ENCODE measurements around the gene ABCA1.
A peak's percentile ranks its signal among the peaks of the same experiment; 100 is the strongest.
"Not testable (repeated sequence)": the region's sequence is repeated elsewhere in the genome, so short reads cannot be mapped to it uniquely, and the experiment has no call there.

The ABCA1 gene

GRCh38 chr9:104868687-104869404 lies 59.1 kb downstream of the ABCA1 start:
- no peak for DNase-seq (ENCODE audit: low spot score)

GRCh38 chr9:104868303-104868686 lies 59.7 kb downstream of the ABCA1 start:
- DNase-seq (ENCODE audit: low spot score): no peak

DNA sequence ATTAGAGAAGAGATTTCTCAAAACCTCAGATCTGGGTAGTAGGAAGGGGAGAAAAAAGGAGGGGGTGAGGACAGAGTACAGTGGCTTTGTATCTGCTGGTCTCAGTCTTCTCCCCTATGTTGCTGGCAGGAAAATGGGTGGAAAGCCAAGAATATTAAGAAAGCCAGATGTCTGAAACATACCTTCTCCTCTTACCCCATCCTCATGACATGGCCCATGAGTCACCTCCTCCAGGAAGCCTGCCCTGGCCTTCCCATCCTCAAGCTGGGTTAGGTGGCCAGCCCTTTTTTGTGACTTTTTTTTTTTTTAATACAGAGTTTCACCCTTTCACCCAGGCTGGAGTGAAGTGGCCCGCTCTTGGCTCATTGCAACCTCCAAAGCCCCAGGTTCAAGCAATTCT lies 61.8 kb downstream of the ABCA1 start:
- DNase-seq (ENCODE audit: low spot score): no peak

DNA sequence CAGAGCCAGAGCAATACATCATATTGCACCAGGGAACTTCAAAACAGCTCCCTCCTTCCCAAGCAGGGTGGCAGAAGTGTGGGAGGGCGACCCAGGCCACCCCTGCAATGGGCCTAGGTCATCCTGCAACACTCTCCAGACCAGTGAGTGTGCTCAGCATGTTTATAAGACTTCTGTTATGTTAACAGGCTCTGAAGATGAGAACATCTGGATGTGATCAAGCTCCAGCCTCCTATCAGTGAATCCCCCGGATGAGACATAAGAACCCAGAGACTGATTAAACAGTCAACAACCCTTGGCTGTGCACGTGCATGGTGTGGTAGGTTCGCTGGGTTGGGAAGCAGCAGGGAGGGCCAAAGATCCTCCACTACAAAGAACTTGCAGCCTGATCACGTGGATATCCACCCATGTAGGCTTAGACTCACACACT lies 63.3 kb downstream of the ABCA1 start:
- DNase-seq (ENCODE audit: low spot score): no peak

DNA sequence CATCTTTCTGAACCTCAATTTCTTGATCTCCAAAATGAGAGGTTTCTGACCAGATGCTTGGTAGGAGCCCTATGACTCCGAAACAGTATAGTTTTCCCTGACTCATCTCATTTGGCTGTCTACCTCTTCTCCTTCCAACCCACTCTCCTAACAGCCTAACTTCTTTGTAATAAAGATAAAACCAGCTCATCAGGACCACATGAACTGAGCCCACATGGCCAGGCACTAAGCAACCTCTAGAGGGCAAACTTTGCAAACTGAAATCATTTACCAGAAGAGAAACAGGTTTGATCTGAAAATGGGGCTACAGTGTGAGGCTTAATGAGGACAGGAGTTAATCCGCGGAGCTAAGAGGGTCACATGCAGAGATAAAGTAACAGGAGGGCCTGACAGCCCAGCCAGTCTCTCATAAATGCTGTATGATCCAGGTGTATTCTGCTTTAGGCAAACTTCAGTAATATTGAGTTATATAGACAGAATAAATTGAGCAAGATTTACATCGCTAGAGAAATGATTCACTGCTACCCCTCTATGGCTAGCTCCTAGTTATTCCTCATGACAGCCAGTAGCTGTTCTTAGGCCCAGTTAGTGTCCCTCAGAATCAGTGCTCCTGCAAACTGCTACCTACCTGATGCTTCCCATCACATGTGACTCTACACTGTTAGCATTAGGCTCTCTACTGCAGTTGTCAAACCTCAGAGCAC lies 64.6 kb downstream of the ABCA1 start:
- DNase-seq (ENCODE audit: low spot score): peak; percentile 45

- no peak for DNase-seq (ENCODE audit: low spot score)
These were observed 66.6 kb downstream of the ABCA1 start for GRCh38 chr9:104861397-104861796.

DNA sequence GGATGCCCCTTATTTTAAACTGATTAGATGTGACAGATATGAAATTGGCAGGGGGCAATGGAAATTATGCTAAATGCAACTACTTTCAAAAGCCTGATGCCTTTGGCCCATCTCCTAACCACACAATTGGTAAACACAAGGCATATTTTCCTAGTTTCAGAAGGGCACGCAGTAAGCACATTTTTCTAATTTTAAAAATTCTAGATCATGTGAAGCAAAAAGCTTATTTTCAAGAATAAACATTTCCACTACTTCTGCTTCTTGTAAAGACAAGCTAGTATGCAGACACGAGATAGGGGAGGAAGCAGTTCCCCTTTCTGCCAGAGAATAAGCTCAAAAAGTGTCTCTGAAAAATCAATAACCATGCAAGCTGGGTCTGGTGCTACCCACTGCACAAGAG lies 67.7 kb downstream of the ABCA1 start:
- no peak for DNase-seq (ENCODE audit: low spot score)

GRCh38 chr9:104858846-104859245 lies 69.1 kb downstream of the ABCA1 start:
- DNase-seq (ENCODE audit: low spot score): no peak

- no peak for DNase-seq (ENCODE audit: low spot score)
These were observed 69.7 kb downstream of the ABCA1 start for GRCh38 chr9:104858271-104858670.

DNA sequence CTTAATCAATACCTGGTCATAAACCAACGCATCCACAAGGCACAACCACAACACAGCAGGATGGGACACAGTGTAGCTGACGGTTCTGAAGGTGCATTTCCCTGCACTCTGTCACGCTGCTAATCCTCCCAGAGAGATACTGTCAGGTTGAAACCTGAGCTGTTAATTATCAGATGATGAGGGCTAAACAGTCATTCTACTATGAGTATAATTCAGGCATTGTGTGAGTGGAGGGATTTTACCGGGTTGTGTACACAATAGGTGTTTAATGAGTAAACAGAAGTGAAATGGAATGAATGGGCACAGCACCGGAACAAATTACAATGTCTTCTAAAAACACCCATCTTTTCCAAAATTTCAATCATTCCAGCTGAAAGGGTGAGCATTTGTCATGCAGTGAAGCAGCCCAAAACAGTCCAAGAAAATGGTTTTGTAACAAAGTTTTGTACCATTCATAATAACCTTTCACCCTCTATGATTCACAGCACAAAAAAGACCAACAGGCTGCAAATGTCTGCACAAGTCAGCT lies 71.5 kb downstream of the ABCA1 start:
- no peak for DNase-seq (ENCODE audit: low spot score)

DNA sequence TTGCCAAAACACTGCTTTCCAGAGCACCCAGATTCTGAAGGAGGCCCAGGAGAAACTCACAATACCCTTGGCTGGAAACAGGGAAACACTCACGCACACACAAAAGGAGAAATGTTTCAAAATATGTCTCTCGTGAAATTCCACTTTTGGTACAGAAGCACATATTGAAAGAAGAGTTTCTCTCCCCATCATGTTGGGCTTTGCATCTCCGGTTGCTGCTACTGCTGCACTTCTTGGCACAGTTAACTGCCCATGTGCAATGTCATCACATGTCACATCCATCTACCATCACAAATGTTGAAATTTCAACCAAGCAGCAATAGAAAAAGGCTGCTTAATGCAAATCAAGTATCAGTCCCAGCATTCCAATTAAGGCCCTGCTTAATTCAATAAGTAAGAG lies 72.1 kb downstream of the ABCA1 start:
- DNase-seq (ENCODE audit: low spot score): no peak

GRCh38 chr9:104855258-104855657 lies 72.7 kb downstream of the ABCA1 start:
- DNase-seq (ENCODE audit: low spot score): not testable (repeated sequence)

DNA sequence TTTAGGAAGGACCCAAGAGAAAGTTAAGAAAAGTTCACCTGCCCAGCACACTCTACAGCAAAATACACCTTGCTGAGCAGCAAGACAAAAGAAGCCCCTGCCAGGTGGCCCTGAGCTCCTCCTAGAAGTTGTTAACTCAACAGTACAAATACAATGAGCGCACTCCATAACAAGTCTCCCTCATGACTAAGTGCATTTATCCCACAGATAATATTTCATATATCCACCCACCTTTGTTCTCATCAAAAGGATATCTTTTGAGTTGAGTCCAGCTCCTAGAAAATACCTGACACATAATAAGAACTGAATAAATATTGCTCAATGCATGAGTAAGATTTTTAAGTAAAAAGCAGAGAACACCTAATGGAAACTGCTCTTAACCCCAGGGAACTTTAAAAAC lies 73.3 kb downstream of the ABCA1 start:
- DNase-seq (ENCODE audit: low spot score): no peak

DNA sequence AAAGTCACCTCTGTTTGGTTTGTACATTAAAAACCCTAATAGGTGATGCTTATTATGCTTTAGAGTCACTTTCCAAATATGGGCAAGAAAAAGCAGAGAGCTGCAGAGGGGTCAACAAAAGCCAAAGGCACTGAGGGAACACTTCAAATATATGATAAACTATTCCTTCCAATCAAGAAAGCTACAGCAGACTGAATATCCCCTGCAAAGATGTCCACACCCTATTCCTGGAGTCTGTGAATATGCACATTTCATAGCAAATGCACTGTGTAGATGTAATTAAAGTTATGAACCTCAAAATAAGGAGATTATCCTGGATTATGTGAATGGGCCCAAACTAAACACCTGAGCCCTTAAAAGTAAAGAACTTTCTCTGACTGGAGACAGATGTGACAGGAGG lies 74.3 kb downstream of the ABCA1 start:
- DNase-seq (ENCODE audit: low spot score): no peak

- no peak for DNase-seq (ENCODE audit: low spot score)
These were observed 74.8 kb downstream of the ABCA1 start for GRCh38 chr9:104853159-104853558.

GRCh38 chr9:104851546-104851920 lies 76.4 kb downstream of the ABCA1 start:
- DNase-seq (ENCODE audit: low spot score): no peak

DNA sequence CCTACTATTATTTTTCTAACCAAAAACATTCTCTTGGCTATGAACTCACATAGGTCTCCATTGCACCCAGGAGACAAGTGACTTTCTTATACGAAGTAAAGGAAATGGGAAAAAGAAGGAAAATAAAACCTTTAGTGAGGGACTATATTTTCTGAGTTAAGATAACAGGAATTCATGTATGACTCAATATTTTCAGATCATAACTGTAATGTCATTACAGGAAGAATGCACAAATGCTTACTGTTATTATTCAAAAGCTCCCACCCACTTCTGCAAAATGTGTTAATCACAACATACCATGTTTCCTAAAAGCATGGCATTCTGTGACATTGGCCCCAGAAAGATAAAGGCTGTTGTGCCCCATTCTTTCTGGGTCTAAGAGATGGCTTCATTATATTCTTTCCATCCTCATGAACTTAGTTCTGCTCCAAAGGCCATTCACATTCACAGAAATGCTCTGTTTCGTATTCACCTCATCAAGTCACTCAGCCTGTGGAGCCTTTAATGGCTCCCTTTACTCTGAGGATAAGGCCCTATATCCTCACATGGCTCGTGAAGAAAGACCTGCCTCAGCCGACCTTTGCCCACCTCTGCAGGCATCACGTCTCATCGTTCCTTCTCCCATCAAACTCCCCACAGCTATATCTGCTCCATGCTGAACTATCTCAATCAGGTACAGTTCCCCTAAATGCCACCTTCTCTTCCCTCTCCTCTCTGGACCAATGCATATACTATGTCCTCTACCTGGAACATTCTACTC lies 77.0 kb downstream of the ABCA1 start:
- DNase-seq (ENCODE audit: low spot score): no peak

- DNase-seq (ENCODE audit: low spot score): no peak
These were observed 78.9 kb downstream of the ABCA1 start for GRCh38 chr9:104849023-104849422.

DNA sequence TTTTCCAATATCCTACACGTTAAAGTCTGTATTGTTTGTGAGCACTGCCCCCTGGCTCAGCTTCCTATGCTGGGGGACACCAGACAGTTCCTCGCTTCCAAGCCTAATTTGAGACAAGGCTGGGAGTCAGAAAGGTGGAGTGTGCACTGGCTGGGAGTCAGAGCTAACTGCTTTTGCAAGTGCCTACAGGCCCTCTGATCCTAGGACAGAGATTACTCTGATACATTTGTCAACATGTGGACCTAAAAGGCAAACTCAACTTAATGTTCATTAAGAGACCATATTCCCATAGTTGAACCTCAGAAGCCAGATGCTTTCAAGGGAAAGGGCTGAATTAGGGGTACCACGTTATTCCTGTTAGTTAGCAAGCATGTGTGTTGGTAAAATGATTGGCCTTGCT lies 83.2 kb downstream of the ABCA1 start:
- no peak for DNase-seq (ENCODE audit: low spot score)

- DNase-seq (ENCODE audit: low spot score): no peak
These were observed 84.2 kb downstream of the ABCA1 start for GRCh38 chr9:104843644-104844240.

GRCh38 chr9:104842698-104843097 lies 85.3 kb downstream of the ABCA1 start:
- DNase-seq (ENCODE audit: low spot score): no peak

DNA sequence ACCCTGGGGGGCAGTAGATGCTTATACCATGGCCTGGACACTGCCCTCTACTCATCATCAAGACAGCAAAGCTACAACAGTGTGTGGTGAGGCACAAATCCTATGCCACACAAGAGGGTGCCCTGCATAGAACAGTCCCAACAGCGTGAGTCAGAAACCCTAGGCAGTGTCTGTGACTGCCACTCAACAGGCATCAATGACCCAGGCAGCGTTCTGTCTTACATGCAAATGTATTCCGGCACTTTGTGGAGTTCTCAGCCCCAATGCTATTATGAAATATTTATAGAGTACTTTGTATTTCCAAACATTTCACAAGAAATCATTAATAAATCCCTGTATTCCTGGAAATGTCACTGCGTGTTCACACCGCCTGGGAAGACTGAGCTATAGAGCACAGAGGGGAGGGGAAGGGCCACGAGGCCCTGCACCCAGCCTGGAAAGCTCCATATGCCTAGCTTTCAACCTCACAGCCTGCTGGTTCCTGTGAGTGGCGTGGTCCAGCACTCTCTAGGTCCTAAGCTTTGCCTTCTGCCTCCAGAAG lies 86.3 kb downstream of the ABCA1 start:
- no peak for DNase-seq (ENCODE audit: low spot score)

Measured in hematopoietic multipotent progenitor cell treated with erythropoietin and hydrocortisone succinate and interleukin-3 and kit ligand, for 15 days (in vitro differentiated cells).